Measurements from ENCODE around the gene AP5Z1.

DNA sequence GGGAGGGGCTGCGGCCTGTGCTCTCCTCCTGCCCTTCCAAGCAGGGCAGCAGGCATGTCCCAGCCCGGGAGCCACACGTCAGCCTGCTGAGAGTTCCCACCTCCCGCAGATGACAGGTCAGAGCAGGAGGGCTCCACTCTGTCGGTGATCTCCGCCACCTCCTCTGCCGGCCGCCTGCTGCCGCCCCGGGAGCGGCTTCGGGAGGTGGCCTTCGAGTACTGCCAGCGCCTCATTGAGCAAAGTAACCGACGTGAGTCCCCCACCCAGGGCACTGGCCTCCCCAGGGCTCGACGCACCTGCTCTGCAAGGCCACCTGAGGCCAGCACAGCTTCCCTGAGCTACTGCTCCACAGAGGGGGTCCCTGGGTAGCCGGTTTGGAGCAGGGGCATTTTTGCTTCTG is 9.4 kb downstream of the AP5Z1 start:
- TF ChIP-seq, protein P1, sequence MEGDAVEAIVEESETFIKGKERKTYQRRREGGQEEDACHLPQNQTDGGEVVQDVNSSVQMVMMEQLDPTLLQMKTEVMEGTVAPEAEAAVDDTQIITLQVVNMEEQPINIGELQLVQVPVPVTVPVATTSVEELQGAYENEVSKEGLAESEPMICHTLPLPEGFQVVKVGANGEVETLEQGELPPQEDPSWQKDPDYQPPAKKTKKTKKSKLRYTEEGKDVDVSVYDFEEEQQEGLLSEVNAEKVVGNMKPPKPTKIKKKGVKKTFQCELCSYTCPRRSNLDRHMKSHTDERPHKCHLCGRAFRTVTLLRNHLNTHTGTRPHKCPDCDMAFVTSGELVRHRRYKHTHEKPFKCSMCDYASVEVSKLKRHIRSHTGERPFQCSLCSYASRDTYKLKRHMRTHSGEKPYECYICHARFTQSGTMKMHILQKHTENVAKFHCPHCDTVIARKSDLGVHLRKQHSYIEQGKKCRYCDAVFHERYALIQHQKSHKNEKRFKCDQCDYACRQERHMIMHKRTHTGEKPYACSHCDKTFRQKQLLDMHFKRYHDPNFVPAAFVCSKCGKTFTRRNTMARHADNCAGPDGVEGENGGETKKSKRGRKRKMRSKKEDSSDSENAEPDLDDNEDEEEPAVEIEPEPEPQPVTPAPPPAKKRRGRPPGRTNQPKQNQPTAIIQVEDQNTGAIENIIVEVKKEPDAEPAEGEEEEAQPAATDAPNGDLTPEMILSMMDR (IDR thresholded peaks at IDR 0.05) = no peak
- TF ChIP-seq POLR2A (IDR thresholded peaks at IDR 0.05) (no peak), POLR2AphosphoS5 (IDR thresholded peaks at IDR 0.05) (no peak)

Measured in prostate gland (tissue), 2 donors.